ENCODE measurements around the gene LHPP. TPM values are rescaled to one million over a fixed set of nuclear protein-coding genes. Genes with fewer than 3 reads are reported as not detected.

Gene LHPP
- total and polyA plus RNA-seq, 2 experiments from 2014 or later: 27.4 to 40.2 TPM

- Histone ChIP-seq H3F3A (replicated peaks; ENCODE audit: low read depth) (no peaks in the 10 kb centered on the region), H2AFZ (no peak overlapping the region), H4K20me1 (replicated peaks; ENCODE audit: insufficient read depth) (no peaks in the 10 kb centered on the region), H3K27me3 (ENCODE audit: insufficient read depth) (no peaks in the 10 kb centered on the region), H3K36me3 (ENCODE audit: insufficient read depth) (no peaks in the 10 kb centered on the region), H3K4me3 (no peak overlapping the region), H3K79me2 (replicated peaks; ENCODE audit: insufficient read depth) (no peaks in the 10 kb centered on the region), H3K4me2 (no peak overlapping the region), H3K9me2 (ENCODE audit: insufficient read depth) (no peaks in the 10 kb centered on the region), H3K4me1 (ENCODE audit: insufficient read depth) (no peaks in the 10 kb centered on the region), H3K27ac (ENCODE audit: low read depth) (no peak overlapping the region)
- H3K36me3 Mint-ChIP-seq (ENCODE audit: low read depth): no peaks in the 10 kb centered on the region
- peaks cover 7% of the 10 kb centered on the region for H3K4me1 Mint-ChIP-seq
- no peak for ATAC-seq
- H3K27me3 Mint-ChIP-seq (ENCODE audit: insufficient read depth, low read depth, poor library complexity): peaks cover 7% of the 10 kb centered on the region
- no peaks in the 10 kb centered on the region for H3K9me3 Mint-ChIP-seq
- TF ChIP-seq EZH2phosphoT487 (IDR thresholded peaks at IDR 0.05; ENCODE audit: unreplicated experiment) (no peak), REST (IDR thresholded peaks at IDR 0.05; ENCODE audit: unreplicated experiment) (no peak), STAT1 (IDR thresholded peaks at IDR 0.05; ENCODE audit: unreplicated experiment) (no peak), EZH2 (IDR thresholded peaks at IDR 0.05; ENCODE audit: low read depth, unreplicated experiment) (no peak), JUNB (IDR thresholded peaks at IDR 0.05; ENCODE audit: unreplicated experiment) (no peak), ZNF114 (CRISPR knock-in tag; IDR thresholded peaks at IDR 0.05) (no peak), POLR2AphosphoS5 (IDR thresholded peaks at IDR 0.05; ENCODE audit: low read depth) (no peak), CREB1 (CRISPR knock-in tag; IDR thresholded peaks at IDR 0.05; ENCODE audit: low read depth) (no peak), CTCF (conservative IDR thresholded peaks at IDR 0.05; ENCODE audit: low read depth in 2 of 2) (no peak), ZNF331 (CRISPR knock-in tag; IDR thresholded peaks at IDR 0.05; ENCODE audit: low read depth) (no peak)
- DNase-seq (ENCODE audit: low spot score): no peak
- H3K27ac Mint-ChIP-seq: no peak overlapping the region
- H3K4me3 Mint-ChIP-seq: no peak overlapping the region
These were observed 91.2 kb downstream of the LHPP start for GRCh38 chr10:124552691-124553276.

Measured in GM23338 (cell line).